GM20000 (cell line): ENCODE data around the gene CASK.

Source experiments
- DNase-seq: peaks from one replicate; pipeline ENCODE4 v3.0.0; 2012; ENCODE audit warnings: low spot score
- TF ChIP-seq, protein P1 (sequence below): IDR thresholded peaks from 2 replicates; pipeline ENCODE4 v1.5.1; 2012; ENCODE audit warnings: mild to moderate bottlenecking, control low read depth; ENCODE audit errors: extremely low read depth, missing control alignments

The CASK gene

DNA sequence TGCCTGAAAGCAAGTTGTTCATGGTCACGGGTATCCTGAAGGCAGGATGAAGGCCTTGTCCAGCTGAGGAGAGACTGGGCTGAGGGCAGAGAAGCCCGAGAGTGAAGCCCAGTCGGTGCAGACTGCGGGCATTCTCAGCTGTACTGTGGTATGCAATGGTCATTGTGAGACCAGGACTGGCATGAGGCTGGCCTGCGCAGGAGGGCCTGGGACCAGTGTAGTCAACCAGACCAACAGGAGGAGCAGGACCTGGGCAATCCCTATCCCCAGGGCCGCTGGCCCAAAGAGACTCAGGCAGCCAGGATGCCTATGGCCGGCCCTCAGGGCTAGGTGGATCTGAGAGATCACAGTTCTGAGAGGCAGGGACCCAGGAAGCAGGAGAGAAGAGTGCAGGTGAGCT is 394.6 kb downstream of the CASK start:
- DNase-seq, result no peak
- TF ChIP-seq, protein P1, sequence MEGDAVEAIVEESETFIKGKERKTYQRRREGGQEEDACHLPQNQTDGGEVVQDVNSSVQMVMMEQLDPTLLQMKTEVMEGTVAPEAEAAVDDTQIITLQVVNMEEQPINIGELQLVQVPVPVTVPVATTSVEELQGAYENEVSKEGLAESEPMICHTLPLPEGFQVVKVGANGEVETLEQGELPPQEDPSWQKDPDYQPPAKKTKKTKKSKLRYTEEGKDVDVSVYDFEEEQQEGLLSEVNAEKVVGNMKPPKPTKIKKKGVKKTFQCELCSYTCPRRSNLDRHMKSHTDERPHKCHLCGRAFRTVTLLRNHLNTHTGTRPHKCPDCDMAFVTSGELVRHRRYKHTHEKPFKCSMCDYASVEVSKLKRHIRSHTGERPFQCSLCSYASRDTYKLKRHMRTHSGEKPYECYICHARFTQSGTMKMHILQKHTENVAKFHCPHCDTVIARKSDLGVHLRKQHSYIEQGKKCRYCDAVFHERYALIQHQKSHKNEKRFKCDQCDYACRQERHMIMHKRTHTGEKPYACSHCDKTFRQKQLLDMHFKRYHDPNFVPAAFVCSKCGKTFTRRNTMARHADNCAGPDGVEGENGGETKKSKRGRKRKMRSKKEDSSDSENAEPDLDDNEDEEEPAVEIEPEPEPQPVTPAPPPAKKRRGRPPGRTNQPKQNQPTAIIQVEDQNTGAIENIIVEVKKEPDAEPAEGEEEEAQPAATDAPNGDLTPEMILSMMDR, result no peak

DNA sequence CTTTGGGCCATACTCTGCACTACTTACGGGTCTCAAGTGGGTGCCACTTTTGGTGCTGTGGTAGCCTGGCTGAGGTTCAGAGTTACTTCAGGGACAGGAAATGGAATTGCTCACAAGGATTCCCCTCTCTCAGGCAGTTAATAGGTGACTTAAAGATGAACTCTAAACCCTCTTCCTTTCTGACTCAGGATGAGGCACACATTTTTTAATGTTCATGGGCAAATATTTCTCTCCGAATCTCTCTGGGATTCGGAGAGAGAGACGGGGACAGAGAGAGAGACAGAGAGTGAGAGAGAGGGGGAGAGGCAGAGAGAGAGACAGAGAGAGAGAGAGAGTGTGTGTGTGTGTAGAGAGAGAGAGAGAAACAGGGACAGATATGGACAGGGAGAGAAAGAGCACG is 396.4 kb downstream of the CASK start:
- TF ChIP-seq, protein P1, result no peak
- DNase-seq, result no peak

DNA sequence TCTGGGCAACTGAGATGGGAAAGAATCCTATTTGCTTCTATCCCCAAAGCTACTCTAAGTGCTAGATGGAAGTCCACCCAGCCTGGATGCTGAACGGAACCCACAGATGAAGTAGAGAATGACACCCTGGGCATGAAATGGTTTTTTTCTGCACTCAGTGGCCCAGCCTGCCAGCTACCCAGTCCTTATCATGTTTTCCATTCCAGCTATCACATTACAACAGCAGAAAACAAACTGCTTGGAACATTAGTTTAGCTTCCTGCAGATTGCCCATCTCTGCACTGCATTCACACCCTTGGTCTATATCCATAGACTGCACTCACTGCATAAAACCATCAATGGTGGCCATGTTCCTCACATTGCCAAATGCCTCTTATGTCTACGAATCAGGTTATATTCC is 397.1 kb downstream of the CASK start:
- TF ChIP-seq, protein P1, result no peak
- no peak for DNase-seq

DNA sequence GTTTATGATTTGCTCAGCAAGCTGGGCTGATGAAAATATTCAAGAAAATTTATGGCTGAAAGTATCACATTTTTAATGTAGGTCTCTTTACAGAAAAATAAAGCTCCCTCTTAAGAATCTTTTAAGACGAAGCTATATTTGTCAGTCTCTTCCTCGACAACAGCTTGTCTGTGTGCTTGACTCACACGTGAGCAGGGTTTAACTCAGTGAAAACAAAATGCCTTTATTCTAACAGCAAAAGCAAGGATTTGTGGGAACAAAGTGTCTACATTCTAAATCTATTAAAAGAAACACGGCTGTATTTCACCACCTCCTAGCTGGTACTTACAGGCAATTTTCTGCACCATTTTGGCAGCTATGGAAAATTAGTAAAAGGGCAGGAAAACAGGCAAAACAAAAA is 400.7 kb downstream of the CASK start:
- TF ChIP-seq, protein P1, result no peak
- DNase-seq, result no peak

DNA sequence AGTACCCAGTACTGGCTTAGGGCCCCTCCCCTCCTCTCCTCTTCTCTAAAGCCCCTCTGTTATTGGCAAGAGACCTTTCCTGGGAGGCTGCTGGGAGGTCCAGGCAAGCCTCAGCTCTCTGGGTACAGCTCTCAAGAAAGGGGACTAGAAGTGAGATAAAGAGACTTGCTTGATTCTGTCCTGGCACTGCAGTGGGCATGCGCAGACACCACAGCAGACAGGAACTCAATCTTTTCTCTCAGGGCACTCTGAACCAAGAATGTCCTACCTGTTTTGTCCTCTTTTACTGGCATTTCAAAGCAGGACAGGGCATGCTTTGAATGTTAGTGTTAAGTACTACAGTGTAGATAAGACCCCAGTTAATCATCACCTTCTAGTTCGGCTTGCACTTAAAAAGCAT is 401.3 kb downstream of the CASK start:
- TF ChIP-seq, protein P1, result no peak
- DNase-seq, result no peak

DNA sequence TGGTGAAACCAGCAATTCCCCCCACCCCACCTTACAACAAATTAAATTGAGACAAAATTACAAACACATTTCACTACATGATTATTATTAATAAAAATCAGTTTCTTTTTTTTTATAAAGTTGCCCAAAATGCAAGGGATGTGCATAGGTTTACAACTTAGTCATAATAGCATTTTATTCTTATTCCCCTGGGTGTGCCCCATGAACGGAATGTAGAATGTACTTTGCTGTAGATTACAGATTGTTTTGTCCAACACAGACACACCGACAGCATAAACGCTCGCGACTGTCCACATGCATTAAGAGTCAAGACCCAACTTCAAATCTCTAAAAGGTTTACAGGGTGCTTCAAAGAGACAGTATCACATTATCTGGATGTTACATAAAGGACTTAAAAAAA is 403.9 kb downstream of the CASK start:
- DNase-seq, result no peak
- TF ChIP-seq, protein P1, result no peak

DNA sequence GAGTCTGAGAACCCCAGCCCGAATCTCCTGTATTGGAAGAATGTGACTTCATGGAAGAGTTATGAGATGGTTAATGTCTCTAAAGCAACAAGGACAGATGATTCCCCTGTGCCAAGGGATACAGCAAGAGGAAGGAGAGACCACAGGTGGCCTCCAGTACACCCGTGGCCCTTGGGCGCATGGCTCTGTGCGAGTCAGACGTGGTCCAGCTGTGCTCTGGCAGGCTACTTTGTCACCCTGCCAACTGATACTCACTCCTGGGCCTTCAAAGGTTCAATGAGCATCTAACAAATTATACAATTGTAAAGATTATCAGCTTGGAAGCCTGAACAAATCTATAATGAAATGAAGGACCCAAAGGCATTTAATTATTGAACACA is 404.5 kb downstream of the CASK start:
- DNase-seq, result no peak
- TF ChIP-seq, protein P1, result no peak
